Keratinocyte (primary cell): Measurements from ENCODE around the gene MRPL50. TPM values are rescaled to one million over a fixed set of nuclear protein-coding genes. Genes with fewer than 3 reads are reported as not detected.

Experiments
- DNase-seq: peaks from one replicate; pipeline ENCODE4 v3.0.0-alpha.2; 2011; ENCODE audit warnings: low read depth, missing footprints, low spot score
- FAIRE-seq: peaks from 2 replicates; lab custom pipeline; 2011; peaks lifted over from hg19 to GRCh38; lab: Jason Lieb, UNC
- H2AFZ ChIP-seq: 2 replicates; pipeline ENCODE4 v1.6.0; 2012; ENCODE audit warnings: low read length, control low read depth, inconsistent platforms; ENCODE audit not compliant: control insufficient read depth
- H3K27ac ChIP-seq: 2 replicates; pipeline ENCODE4 v1.5.1; 2011; ENCODE audit warnings: low read length; ENCODE audit not compliant: control insufficient read depth, insufficient read depth
- H3K27me3 ChIP-seq: 3 replicates; pipeline ENCODE4 v1.6.0; 2011; ENCODE audit warnings: low read length; ENCODE audit not compliant: control insufficient read depth, insufficient read depth; ENCODE audit errors: extremely low read depth
- H3K36me3 ChIP-seq, 2 experiments: 2 replicates in 1 of 2; 3 replicates in 1 of 2; pipeline ENCODE4 v1.5.1; 2011; ENCODE audit warnings: low read length in 2 of 2, mild to moderate bottlenecking in 1 of 2; ENCODE audit not compliant: control insufficient read depth in 2 of 2, insufficient read depth in 2 of 2; ENCODE audit errors: extremely low read depth in 1 of 2
- H3K4me1 ChIP-seq: 3 replicates; pipeline ENCODE4 v1.5.1; 2011; ENCODE audit warnings: low read length; ENCODE audit not compliant: control insufficient read depth, insufficient read depth; ENCODE audit errors: extremely low read depth
- H3K4me2 ChIP-seq: 3 replicates; pipeline ENCODE4 v1.6.0; 2011; ENCODE audit warnings: low read depth, low read length; ENCODE audit not compliant: control insufficient read depth, insufficient read depth; ENCODE audit errors: extremely low read depth
- H3K4me3 ChIP-seq, 3 experiments: fragments of 200-600 bp in 1 of 3; sonication (generic) in 1 of 3; 2 replicates in 2 of 3; 3 replicates in 1 of 3; pipeline ENCODE4 v1.5.1; 2011 to 2016; ENCODE audit warnings: low read length in 3 of 3, mild to moderate bottlenecking in 3 of 3, control low read depth in 2 of 3, inconsistent platforms in 1 of 3, low read depth in 1 of 3, mixed read lengths in 1 of 3, mixed run types in 1 of 3, moderate library complexity in 1 of 3; ENCODE audit not compliant: control insufficient read depth in 2 of 3, insufficient read depth in 2 of 3; ENCODE audit errors: extremely low read depth in 1 of 3
- H3K79me2 ChIP-seq: 2 replicates; pipeline ENCODE4 v1.6.0; 2012; ENCODE audit warnings: low read length; ENCODE audit not compliant: control insufficient read depth, insufficient read depth
- H3K9ac ChIP-seq: 3 replicates; pipeline ENCODE4 v1.6.0; 2011; ENCODE audit warnings: low read length; ENCODE audit not compliant: control insufficient read depth, insufficient read depth; ENCODE audit errors: extremely low read depth
- H3K9me1 ChIP-seq: 3 replicates; pipeline ENCODE4 v1.6.0; 2011; ENCODE audit warnings: low read length; ENCODE audit not compliant: control insufficient read depth, insufficient read depth; ENCODE audit errors: extremely low read depth
- H3K9me3 ChIP-seq: 2 replicates; pipeline ENCODE4 v1.5.1; 2012; ENCODE audit warnings: low read depth, low read length; ENCODE audit not compliant: control insufficient read depth
- H4K20me1 ChIP-seq: 3 replicates; pipeline ENCODE4 v1.6.0; 2011; ENCODE audit warnings: low read length; ENCODE audit not compliant: control insufficient read depth, insufficient read depth; ENCODE audit errors: extremely low read depth
- CTCF ChIP-seq, 3 experiments: IDR thresholded peaks in 1 of 3; conservative IDR thresholded peaks in 1 of 3; optimal IDR thresholded peaks in 1 of 3; 2 replicates in 2 of 3; 3 replicates in 1 of 3; pipeline versions ENCODE3 to v1.5.1; 2011; ENCODE audit warnings: low read length in 3 of 3, mild to moderate bottlenecking in 3 of 3, moderate library complexity in 2 of 3, control low read depth in 1 of 3, inconsistent platforms in 1 of 3; ENCODE audit not compliant: insufficient read depth in 2 of 3; ENCODE audit errors: extremely low read depth in 1 of 3
- EZH2 ChIP-seq: IDR thresholded peaks from one replicate; pipeline ENCODE4 v1.6.1; 2012; ENCODE audit warnings: inconsistent platforms, mild to moderate bottlenecking, low read length, moderate library complexity
- dilution Hi-C: fragments of 300-500 bp; cut with MboI; formaldehyde crosslinking; loops from one replicate; pipeline ENCODE4 v1.7.0; 2020; ENCODE audit warnings: low sequenced_read_pairs; ENCODE audit not compliant: extremely low pct_ligation_motif_present
- polyA plus RNA-seq, 5 experiments: library from polyadenylated mRNA; depleted of rRNA in 3 of 5; stranded (reverse) in 3 of 5; stranded (forward) in 1 of 5; unstranded in 1 of 5; fragments of >200 nt; gene quantifications; 1 replicate in 1 of 5; 2 replicates in 3 of 5; 3 replicates in 1 of 5; pipeline versions ENCODE4 v1.2.1 to v1.2.3, GENCODE V29; 2011 to 2012; ENCODE audit warnings: missing spikeins in 2 of 5, low read depth in 1 of 5, low replicate concordance in 1 of 5

Gene MRPL50
- polyA plus RNA-seq, 1 donor (not counting 4 experiments of a cell fraction or from before 2014, with no cell fraction given) = 24.0 TPM

DNA sequence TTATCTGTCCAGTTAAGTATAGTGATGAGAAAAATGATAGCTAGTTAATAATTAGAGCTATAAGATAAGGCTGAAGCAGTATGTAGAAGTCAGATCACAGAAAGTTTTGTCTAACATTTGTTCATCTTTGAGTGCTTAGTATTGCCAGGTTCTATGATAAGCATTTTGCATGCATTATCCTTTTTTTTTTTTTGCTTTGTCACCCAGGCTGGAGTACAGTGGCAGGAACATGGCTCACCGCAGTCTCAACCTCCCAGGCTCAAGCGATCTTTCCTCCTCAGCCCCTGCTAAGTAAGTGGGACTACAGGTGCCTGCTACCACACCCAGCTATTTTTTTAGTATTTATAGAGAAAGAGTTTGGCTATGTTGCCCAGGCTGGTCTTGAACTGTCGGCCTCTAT, 31.1 kb downstream of the MRPL50 start:
- no peaks in the 10 kb centered on the region for H4K20me1 ChIP-seq
- H3K27me3 ChIP-seq = no peaks in the 10 kb centered on the region
- no peaks in the 10 kb centered on the region for H3K79me2 ChIP-seq
- H3K27ac ChIP-seq = no peak overlapping the region
- H3K36me3 ChIP-seq = no peaks in the 10 kb centered on the region
- no peak overlapping the region for H3K4me2 ChIP-seq
- H3K9me1 ChIP-seq = no peaks in the 10 kb centered on the region
- H3K9ac ChIP-seq = no peak overlapping the region
- H2AFZ ChIP-seq = no peak overlapping the region
- H3K4me1 ChIP-seq = no peaks in the 10 kb centered on the region
- TF ChIP-seq CTCF (optimal IDR thresholded peaks at IDR 0.05 in 1 of 3, IDR thresholded peaks at IDR 0.05 in 1 of 3, conservative IDR thresholded peaks at IDR 0.05 in 1 of 3; ENCODE audit: extremely low read depth in 1 of 3, insufficient read depth in 2 of 3, low read length in 3 of 3) (no peak), EZH2 (no peak)
- dilution Hi-C loops = no loop called here
- DNase-seq = no peak
- no peak overlapping the region for H3K4me3 ChIP-seq
- no peak for FAIRE-seq
- no peaks in the 10 kb centered on the region for H3K9me3 ChIP-seq

DNA sequence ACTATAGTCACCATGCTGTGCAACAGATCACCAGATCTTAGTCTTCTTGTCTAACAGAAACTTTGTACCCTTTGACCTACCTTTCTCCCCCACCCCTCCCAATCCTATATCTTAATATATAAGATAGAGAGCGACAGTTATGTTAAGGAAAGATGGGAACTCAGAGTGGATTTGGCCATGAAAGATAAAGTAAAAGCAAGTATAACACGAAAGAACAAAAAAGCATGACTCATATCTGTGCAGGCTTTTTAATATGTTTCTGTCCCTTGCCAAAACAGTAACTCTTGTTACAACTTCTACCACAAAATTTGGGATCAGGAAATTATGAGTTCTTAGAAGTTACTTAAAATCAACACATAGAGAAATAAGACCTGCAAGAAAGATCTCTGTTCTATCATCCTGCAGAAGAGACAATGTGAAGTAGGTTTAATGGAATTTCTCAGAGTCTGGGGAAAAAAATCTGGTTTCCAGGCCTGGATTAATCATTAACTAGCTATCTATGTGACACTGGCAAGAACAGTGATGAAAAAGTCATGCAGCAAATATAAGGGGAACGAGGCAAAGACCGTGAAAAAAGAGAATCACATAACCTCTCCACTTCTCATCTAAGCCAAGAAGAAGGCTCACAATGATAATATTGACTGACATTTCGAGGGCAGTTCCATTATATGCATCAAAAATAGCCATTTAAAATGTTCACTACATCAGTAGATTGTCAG, 32.2 kb downstream of the MRPL50 start:
- Histone ChIP-seq H3K4me1 (no peaks in the 10 kb centered on the region), H3K36me3 (no peaks in the 10 kb centered on the region), H3K79me2 (no peaks in the 10 kb centered on the region), H3K27ac (no peak overlapping the region), H3K9me1 (no peaks in the 10 kb centered on the region), H3K4me2 (no peak overlapping the region), H3K9me3 (no peaks in the 10 kb centered on the region), H3K27me3 (no peaks in the 10 kb centered on the region), H4K20me1 (no peaks in the 10 kb centered on the region), H3K4me3 (no peak overlapping the region), H3K9ac (no peak overlapping the region), H2AFZ (no peak overlapping the region)
- dilution Hi-C loops = no loop called here
- TF ChIP-seq CTCF (optimal IDR thresholded peaks at IDR 0.05 in 1 of 3, IDR thresholded peaks at IDR 0.05 in 1 of 3, conservative IDR thresholded peaks at IDR 0.05 in 1 of 3; ENCODE audit: extremely low read depth in 1 of 3, insufficient read depth in 2 of 3, low read length in 3 of 3) (no peak), EZH2 (no peak)
- DNase-seq (no peak), FAIRE-seq (no peak)
